Heart left ventricle (tissue), 13 donors: Measurements from ENCODE around the gene SPATA7.

ENCODE experiments used
- CTCF ChIP-seq, 12 donors: fragments of 200-600 bp; sonication (generic) in 4 of 12; IDR thresholded peaks; one replicate each; pipeline versions ENCODE4 v1.5.0 to v1.8.0; 2018 to 2022; ENCODE audit warnings: antibody characterized with exemption in 12 of 12, mild to moderate bottlenecking in 5 of 12
- POLR2A ChIP-seq, 2 donors: fragments of 450-650 bp; IDR thresholded peaks; one replicate each; pipeline ENCODE4 v1.6.1; 2017; ENCODE audit warnings: antibody characterized with exemption in 2 of 2, mild to moderate bottlenecking in 2 of 2, moderate library complexity in 2 of 2
- donor health status: ischemic (EF 13 %, LVEDD 7.1; RV severe dilation, severe dysfunction).
- donor health status: DM: no; HTN: yes; CAD: no.
- donor health status: DM: no; HTN: no; CAD: no.
- donor health status: ischemic (EF 25% LVEDD 6.9; RV normal size, moderate dysfunction).
- donor health status: ischemic (EF 25% LVEDD 5.7; RV mildly dilated, moderate dysfunction).
- donor health status: ischemic (EF 35%, LVEDD 5.7; RV mildly dilated, moderate dysfunction).
- donor health status: nonischemic (EF 11% LVEDD 7.7; RV severe dilation, severe dysfunction).
- donor health status: DM: yes; HTN: yes; CAD: no.
- donor health status: PGD.
- donor health status: ischemic (EF 29% LVEDD 5.4; RV normal size, mild dysfunction).
- donor health status: nonischemic (EF 23%, LVEDD 6.1; RV moderate dilation, normal function).

DNA sequence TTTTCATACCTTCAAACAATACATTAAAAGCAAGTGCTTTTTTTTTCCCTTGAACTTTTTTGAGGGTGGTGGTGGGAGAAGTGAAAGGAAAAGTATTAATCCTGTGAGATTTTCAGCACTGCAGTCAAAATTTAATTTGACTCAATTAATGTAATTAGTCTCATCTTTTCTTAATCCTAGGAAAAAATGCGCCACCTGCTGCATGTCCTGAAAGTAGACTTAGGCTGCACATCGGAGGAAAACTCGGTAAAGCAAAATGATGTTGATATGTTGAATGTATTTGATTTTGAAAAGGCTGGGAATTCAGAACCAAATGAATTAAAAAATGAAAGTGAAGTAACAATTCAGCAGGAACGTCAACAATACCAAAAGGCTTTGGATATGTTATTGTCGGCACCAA lies 52.2 kb downstream of the SPATA7 start:
- TF ChIP-seq POLR2A (IDR thresholded peaks at IDR 0.05), result no peak
- peak in 2 of 12 donors; percentile 15 to 23 for TF ChIP-seq CTCF (IDR thresholded peaks at IDR 0.05)
